PC-3 (cell line): ENCODE data around the gene LYL1. TPM values are rescaled to one million over a fixed set of nuclear protein-coding genes. Genes with fewer than 3 reads are reported as not detected.
A peak's percentile ranks its signal among the peaks of the same experiment; 100 is the strongest.

Source experiments
- ATAC-seq: fragments of 200-7000 bp; cut with Tn5 transposase; 2 replicates; pipeline ENCODE4 v1.9.1; 2020; ENCODE audit warnings: mild to moderate bottlenecking, moderate library complexity
- BruUV-seq: library from RNA; stranded (reverse); fragments of 400-500 nt; replicated peaks from 2 replicates; lab custom pipeline; 2021; lab: Mats Ljungman, UMichigan
- CTCF ChIA-PET: fragments of 300-600 bp; sonication (Branson Sonifier 250); formaldehyde crosslinking; loops from one replicate; lab custom pipeline; 2022; ENCODE audit warnings: antibody characterized with exemption; lab: Charles Lee
- POLR2A ChIA-PET: fragments of 300-600 bp; sonication (Branson Sonifier 250); formaldehyde crosslinking; loops from one replicate; lab custom pipeline; 2022; ENCODE audit warnings: antibody characterized with exemption; ENCODE audit not compliant: unreplicated experiment; lab: Charles Lee
- DNase-seq: peaks from one replicate; pipeline ENCODE4 v3.0.0-alpha.2; 2015
- H2AFZ ChIP-seq: fragments of 300-600 bp; sonication (generic); 2 replicates; pipeline ENCODE4 v1.6.0; 2016; ENCODE audit warnings: antibody characterized with exemption, low read length
- H3F3A ChIP-seq: fragments of 300-600 bp; sonication (generic); one replicate; pipeline ENCODE4 v1.6.0; 2017; ENCODE audit warnings: antibody characterized with exemption, low read length, control low read depth, mild to moderate bottlenecking; ENCODE audit not compliant: unreplicated experiment
- H3K27ac ChIP-seq: fragments of 300-600 bp; sonication (generic); 2 replicates; pipeline ENCODE4 v1.5.1; 2016; ENCODE audit warnings: mild to moderate bottlenecking, low read length
- H3K27me3 ChIP-seq: fragments of 300-600 bp; sonication (generic); 2 replicates; pipeline ENCODE4 v1.6.1; 2016; ENCODE audit warnings: low read length, mixed read lengths
- H3K36me3 ChIP-seq: fragments of 300-600 bp; sonication (generic); 2 replicates; pipeline ENCODE4 v1.6.1; 2016; ENCODE audit warnings: low read depth, mixed run types, low read length, mixed read lengths
- H3K4me1 ChIP-seq: fragments of 300-600 bp; sonication (generic); 2 replicates; pipeline ENCODE4 v1.5.1; 2016; ENCODE audit warnings: low read length; ENCODE audit not compliant: insufficient read depth
- H3K4me2 ChIP-seq: fragments of 300-600 bp; sonication (generic); 2 replicates; pipeline ENCODE4 v1.6.0; 2016; ENCODE audit warnings: low read length
- H3K4me3 ChIP-seq: fragments of 300-600 bp; sonication (generic); 2 replicates; pipeline ENCODE4 v1.5.1; 2016; ENCODE audit warnings: mild to moderate bottlenecking, low read length, mixed read lengths
- H3K79me2 ChIP-seq: fragments of 300-600 bp; sonication (generic); 2 replicates; pipeline ENCODE4 v1.6.1; 2017; ENCODE audit warnings: low read length, mixed read lengths
- H3K9ac ChIP-seq: fragments of 300-600 bp; sonication (generic); 2 replicates; pipeline ENCODE4 v1.6.0; 2016; ENCODE audit warnings: mild to moderate bottlenecking, low read length
- H3K9me2 ChIP-seq: fragments of 300-600 bp; sonication (generic); replicated peaks from 2 replicates; pipeline ENCODE4 v1.6.1; 2016; ENCODE audit warnings: mixed run types, low read length, mixed read lengths
- H3K9me3 ChIP-seq: fragments of 300-600 bp; sonication (generic); 2 replicates; pipeline ENCODE4 v1.6.1; 2016; ENCODE audit warnings: low read length, mixed read lengths
- H4K20me1 ChIP-seq: fragments of 300-600 bp; sonication (generic); 2 replicates; pipeline ENCODE4 v1.6.1; 2016; ENCODE audit warnings: low read length, mixed read lengths
- CTCF ChIP-seq: fragments of 300-600 bp; sonication (generic); conservative IDR thresholded peaks from 2 replicates; pipeline ENCODE4 v1.5.1; 2017; ENCODE audit warnings: antibody characterized with exemption, low read depth, mild to moderate bottlenecking, low read length
- EZH2 ChIP-seq: fragments of 300-600 bp; sonication (generic); IDR thresholded peaks from one replicate; pipeline ENCODE4 v1.6.1; 2017; ENCODE audit warnings: antibody characterized with exemption, mild to moderate bottlenecking, low read length; ENCODE audit not compliant: unreplicated experiment
- EZH2phosphoT487 ChIP-seq: fragments of 300-600 bp; sonication (generic); IDR thresholded peaks from 2 replicates; pipeline ENCODE4 v1.6.1; 2018; ENCODE audit warnings: mild to moderate bottlenecking, antibody characterized with exemption, low read length, borderline replicate concordance
- intact Hi-C: fragments of 100-400 bp; cut with micrococcal nuclease; formaldehyde crosslinking; loops from 2 replicates; pipeline ENCODE4 v1.9.0; 2023
- total RNA-seq: library from RNA; depleted of rRNA; stranded (reverse); fragments of >200 nt; gene quantifications from 2 replicates; pipeline ENCODE4 v1.2.3, GENCODE V29; 2014

Gene LYL1
- total RNA-seq, 1 experiment from 2014 or later = 3.3 TPM

- intact Hi-C loops = no loop called here
- peaks cover 14% of the 10 kb centered on the region; the same call in 1 of the 2 replicates for H4K20me1 ChIP-seq
- no peaks in the 10 kb centered on the region for H3K27me3 ChIP-seq
- no peaks in the 10 kb centered on the region for H3K9me2 ChIP-seq
- no peak overlapping the region for H3K4me2 ChIP-seq
- peaks cover 57% of the 10 kb centered on the region for H3K79me2 ChIP-seq
- H3F3A ChIP-seq = peaks cover 4% of the 10 kb centered on the region
- ChIA-PET CTCF (no interaction called here), POLR2A (no interaction called here)
- no TSS peak for BruUV-seq
- peak; percentile 63 for ATAC-seq
- H3K9ac ChIP-seq = no peak overlapping the region
- no peaks in the 10 kb centered on the region for H3K4me1 ChIP-seq
- TF ChIP-seq EZH2phosphoT487 = no peak
- TF ChIP-seq EZH2 = no peak
- TF ChIP-seq CTCF = no peak
- H3K36me3 ChIP-seq = peaks cover 44% of the 10 kb centered on the region; the same call in 1 of the 2 replicates
- no peak overlapping the region for H3K4me3 ChIP-seq
- H3K9me3 ChIP-seq = no peaks in the 10 kb centered on the region
- H3K27ac ChIP-seq = no peak overlapping the region
- peak; percentile 52 for DNase-seq
- no peak overlapping the region for H2AFZ ChIP-seq
Observed at GRCh38 chr19:13134626-13135025, 32.0 kb upstream of the LYL1 start.

GRCh38 chr19:13133241-13133870 lies 30.7 kb upstream of the LYL1 start:
- DNase-seq (no peak), ATAC-seq (no peak)
- Histone ChIP-seq H3K4me3 (no peak overlapping the region), H2AFZ (no peak overlapping the region), H3K9ac (no peak overlapping the region), H3K9me3 (no peaks in the 10 kb centered on the region), H3K4me2 (no peak overlapping the region), H3K4me1 (no peaks in the 10 kb centered on the region), H3F3A (peaks cover 4% of the 10 kb centered on the region), H4K20me1 (peaks cover 23% of the 10 kb centered on the region), H3K36me3 (peaks cover 38% of the 10 kb centered on the region; the same call in 1 of the 2 replicates), H3K27me3 (no peaks in the 10 kb centered on the region), H3K9me2 (no peaks in the 10 kb centered on the region), H3K79me2 (peaks cover 70% of the 10 kb centered on the region), H3K27ac (no peak overlapping the region)
- TF ChIP-seq EZH2phosphoT487 (no peak), EZH2 (no peak), CTCF (no peak)
- intact Hi-C loops = no loop called here
- ChIA-PET POLR2A (no interaction called here), CTCF (no interaction called here)
- no TSS peak for BruUV-seq

- Histone ChIP-seq H3K27me3 (no peaks in the 10 kb centered on the region), H3K4me2 (no peak overlapping the region), H4K20me1 (peaks cover 30% of the 10 kb centered on the region), H3K4me3 (no peak overlapping the region), H3F3A (peaks cover 4% of the 10 kb centered on the region), H3K9me2 (no peaks in the 10 kb centered on the region), H3K4me1 (no peaks in the 10 kb centered on the region), H3K36me3 (peaks cover 36% of the 10 kb centered on the region; the same call in 1 of the 2 replicates), H3K27ac (no peak overlapping the region), H3K79me2 (peaks cover 77% of the 10 kb centered on the region), H2AFZ (no peak overlapping the region), H3K9me3 (no peaks in the 10 kb centered on the region), H3K9ac (no peak overlapping the region)
- ChIA-PET POLR2A (interaction anchor here (0.7 kb wide), 2 partner anchors 10 to 119 kb away, joined by 3 to 18 read pairs; no protein-coding TSS in a partner anchor), CTCF (no interaction called here)
- DNase-seq (peak; percentile 28), ATAC-seq (no peak)
- intact Hi-C loops = no loop called here
- BruUV-seq = no TSS peak
- no peak for TF ChIP-seq EZH2
- TF ChIP-seq EZH2phosphoT487 = no peak
- TF ChIP-seq CTCF = no peak
Observed at GRCh38 chr19:13132471-13133180, 30.0 kb upstream of the LYL1 start.
